Left ventricle myocardium inferior (tissue), 1 donor: ENCODE results near the gene LEKR1. TPM values are rescaled to one million over a fixed set of nuclear protein-coding genes. Genes with fewer than 3 reads are reported as not detected.
"Not testable (repeated sequence)": the region's sequence is repeated elsewhere in the genome, so short reads cannot be mapped to it uniquely, and the experiment has no call there.

ENCODE experiments used
- DNase-seq: peaks from one replicate; pipeline ENCODE4 v3.0.0-alpha.2; 2020
- H3K27ac ChIP-seq: fragments of 200-600 bp; replicated peaks from 2 replicates; pipeline ENCODE4 v1.8.0; 2021
- H3K27me3 ChIP-seq: fragments of 200-600 bp; 2 replicates; pipeline ENCODE4 v1.8.0; 2021; ENCODE audit warnings: low read depth
- H3K36me3 ChIP-seq: fragments of 200-600 bp; 2 replicates; pipeline ENCODE4 v1.8.0; 2021
- H3K4me1 ChIP-seq: fragments of 200-600 bp; 2 replicates; pipeline ENCODE4 v1.8.0; 2021
- H3K4me3 ChIP-seq: fragments of 200-600 bp; 2 replicates; pipeline ENCODE4 v1.8.0; 2021; ENCODE audit warnings: mild to moderate bottlenecking, moderate library complexity
- H3K9me3 ChIP-seq: fragments of 200-600 bp; replicated peaks from 2 replicates; pipeline ENCODE4 v1.8.0; 2021
- intact Hi-C: fragments of 100-400 bp; cut with micrococcal nuclease; formaldehyde crosslinking; loops from one replicate; pipeline ENCODE4 v1.11.0; 2022
- total RNA-seq: library from RNA; stranded (reverse); fragmentation: NEBNext Ultra II Directional; extraction: Animal tissue kit (Norgen Biotek cat#: 25700); gene quantifications from one replicate; pipeline ENCODE4 v1.2.1, GENCODE V29; 2021
- TF ChIP-seq, protein P1 (sequence below): fragments of 200-600 bp; IDR thresholded peaks from 2 replicates; pipeline ENCODE4 v1.8.0; 2021; ENCODE audit warnings: antibody characterized with exemption, mild to moderate bottlenecking, borderline replicate concordance
- donor health status: DM: no; HTN: yes; CAD: no; lungs with severe emphysema.

LEKR1 gene
- total RNA-seq, 1 donor from 2014 or later = 0.71 TPM

- Histone ChIP-seq H3K9me3 (no peaks in the 10 kb centered on the region), H3K36me3 (no peaks in the 10 kb centered on the region), H3K27me3 (no peaks in the 10 kb centered on the region), H3K4me1 (no peaks in the 10 kb centered on the region), H3K4me3 (no peak overlapping the region), H3K27ac (no peak overlapping the region)
- DNase-seq = no peak
- TF ChIP-seq, protein P1, sequence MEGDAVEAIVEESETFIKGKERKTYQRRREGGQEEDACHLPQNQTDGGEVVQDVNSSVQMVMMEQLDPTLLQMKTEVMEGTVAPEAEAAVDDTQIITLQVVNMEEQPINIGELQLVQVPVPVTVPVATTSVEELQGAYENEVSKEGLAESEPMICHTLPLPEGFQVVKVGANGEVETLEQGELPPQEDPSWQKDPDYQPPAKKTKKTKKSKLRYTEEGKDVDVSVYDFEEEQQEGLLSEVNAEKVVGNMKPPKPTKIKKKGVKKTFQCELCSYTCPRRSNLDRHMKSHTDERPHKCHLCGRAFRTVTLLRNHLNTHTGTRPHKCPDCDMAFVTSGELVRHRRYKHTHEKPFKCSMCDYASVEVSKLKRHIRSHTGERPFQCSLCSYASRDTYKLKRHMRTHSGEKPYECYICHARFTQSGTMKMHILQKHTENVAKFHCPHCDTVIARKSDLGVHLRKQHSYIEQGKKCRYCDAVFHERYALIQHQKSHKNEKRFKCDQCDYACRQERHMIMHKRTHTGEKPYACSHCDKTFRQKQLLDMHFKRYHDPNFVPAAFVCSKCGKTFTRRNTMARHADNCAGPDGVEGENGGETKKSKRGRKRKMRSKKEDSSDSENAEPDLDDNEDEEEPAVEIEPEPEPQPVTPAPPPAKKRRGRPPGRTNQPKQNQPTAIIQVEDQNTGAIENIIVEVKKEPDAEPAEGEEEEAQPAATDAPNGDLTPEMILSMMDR = no peak
- intact Hi-C loops = no loop called here
These were observed 39.6 kb downstream of the LEKR1 start for GRCh38 chr3:156865732-156866131.

DNA sequence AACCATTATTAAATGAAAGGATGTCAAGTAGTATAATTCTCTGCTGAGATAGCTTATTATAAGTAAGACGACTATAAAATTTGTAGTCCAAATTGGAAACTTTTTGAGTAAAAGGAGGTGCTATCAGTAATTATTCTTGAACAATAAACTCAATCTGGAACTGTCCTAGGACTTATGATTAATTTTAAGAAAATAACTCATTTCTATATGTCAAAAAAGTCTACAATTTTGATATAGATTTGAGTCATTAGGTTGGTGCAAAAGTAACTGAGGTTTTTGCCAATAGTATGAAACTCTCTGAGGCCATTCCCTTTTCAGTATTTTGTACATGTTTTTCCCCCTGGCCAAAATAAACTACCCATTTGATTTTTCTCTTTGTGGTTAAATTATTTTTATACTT, 41.0 kb downstream of the LEKR1 start:
- intact Hi-C loops = no loop called here
- TF ChIP-seq, protein P1 = no peak

GRCh38 chr3:156867920-156868319, 41.8 kb downstream of the LEKR1 start:
- H3K9me3 ChIP-seq = peaks cover 13% of the 10 kb centered on the region
- H3K36me3 ChIP-seq = no peaks in the 10 kb centered on the region
- H3K4me1 ChIP-seq = no peaks in the 10 kb centered on the region
- H3K4me3 ChIP-seq = no peak overlapping the region
- no peak for DNase-seq
- TF ChIP-seq, protein P1 = no peak
- intact Hi-C loops = no loop called here
- no peak overlapping the region for H3K27ac ChIP-seq
- H3K27me3 ChIP-seq = no peaks in the 10 kb centered on the region

More for the DNA sequence above, 41.0 kb downstream of the LEKR1 start:
- Histone ChIP-seq H3K9me3 (peaks cover 6% of the 10 kb centered on the region), H3K36me3 (no peaks in the 10 kb centered on the region), H3K27me3 (no peaks in the 10 kb centered on the region), H3K27ac (no peak overlapping the region), H3K4me3 (no peak overlapping the region), H3K4me1 (no peaks in the 10 kb centered on the region)
- DNase-seq = no peak

DNA sequence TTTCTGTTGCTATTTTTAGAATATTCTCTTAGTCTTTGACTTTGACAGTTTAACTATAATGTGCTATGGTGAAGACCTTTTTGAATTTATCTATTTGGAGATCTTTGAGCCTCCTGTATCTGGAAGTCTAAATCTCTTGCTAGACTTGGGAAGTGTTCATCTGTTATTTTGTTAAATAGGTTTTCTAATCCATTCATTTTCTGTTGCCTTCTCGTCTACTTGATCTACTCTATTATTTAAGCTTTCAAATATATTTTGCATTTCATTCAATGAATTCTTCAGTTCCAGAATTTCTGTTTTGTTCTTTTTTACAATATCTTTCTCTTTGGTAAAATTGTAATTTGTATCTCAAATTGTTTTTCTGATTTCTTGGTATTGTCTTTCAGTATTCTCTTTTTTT, 47.8 kb downstream of the LEKR1 start:
- Histone ChIP-seq H3K27me3 (no peaks in the 10 kb centered on the region), H3K9me3 (peaks cover 71% of the 10 kb centered on the region), H3K27ac (no peak overlapping the region), H3K36me3 (no peaks in the 10 kb centered on the region), H3K4me3 (no peak overlapping the region), H3K4me1 (no peaks in the 10 kb centered on the region)
- intact Hi-C loops = no loop called here
- TF ChIP-seq, protein P1 = no peak
- no peak for DNase-seq

DNA sequence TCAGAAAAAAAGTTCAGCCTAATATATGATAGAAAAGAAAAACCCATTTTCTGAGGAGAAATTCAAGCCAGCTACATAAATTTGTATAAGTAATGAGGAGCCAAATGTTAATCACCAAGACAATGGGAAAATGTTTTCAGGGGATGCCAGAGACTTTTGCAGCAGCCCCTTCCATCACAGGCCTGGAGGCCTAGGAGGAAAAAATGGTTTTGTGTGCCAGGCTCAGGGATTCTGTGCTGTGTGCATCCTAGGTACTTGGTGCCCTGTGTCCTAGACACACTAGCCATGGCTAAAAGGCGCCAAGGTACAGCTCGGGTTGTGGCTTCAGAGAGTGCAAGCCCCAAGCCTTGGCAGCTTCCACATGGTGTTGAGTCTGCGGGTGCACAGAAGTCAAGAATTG, 53.3 kb downstream of the LEKR1 start:
- intact Hi-C loops, H3K27me3 ChIP-seq, DNase-seq, H3K4me3 ChIP-seq, H3K27ac ChIP-seq, H3K36me3 ChIP-seq, H3K4me1 ChIP-seq: not testable (repeated sequence)
- peaks cover 64% of the 10 kb centered on the region for H3K9me3 ChIP-seq

DNA sequence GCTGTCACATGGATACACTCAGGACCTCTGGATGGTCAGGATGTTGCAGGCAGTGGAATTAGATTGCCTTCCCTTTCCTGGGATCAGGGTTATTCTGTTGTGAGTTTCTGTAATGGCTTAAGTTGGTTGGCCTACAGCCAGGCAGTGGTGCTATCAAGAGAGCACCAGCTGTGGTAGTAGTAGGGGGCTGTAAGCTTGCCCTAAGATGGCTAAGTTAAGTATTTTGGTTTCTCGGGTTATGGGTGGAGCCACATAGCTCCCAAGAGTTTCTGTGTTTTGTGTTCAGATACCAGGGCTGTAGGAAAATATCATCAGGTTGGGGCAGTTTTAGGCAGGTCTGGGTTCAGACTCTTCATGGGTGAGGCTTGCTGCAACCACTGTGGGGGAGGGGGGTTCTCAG, 59.6 kb downstream of the LEKR1 start:
- TF ChIP-seq, protein P1 = no peak
- peaks cover 20% of the 10 kb centered on the region for H3K9me3 ChIP-seq
- no peaks in the 10 kb centered on the region for H3K36me3 ChIP-seq
- no peaks in the 10 kb centered on the region for H3K4me1 ChIP-seq
- H3K4me3 ChIP-seq = no peak overlapping the region
- no peaks in the 10 kb centered on the region for H3K27me3 ChIP-seq
- intact Hi-C loops = no loop called here
- DNase-seq = no peak
- no peak overlapping the region for H3K27ac ChIP-seq
